ENCODE results near the gene NOC4L.

Gene NOC4L

DNA sequence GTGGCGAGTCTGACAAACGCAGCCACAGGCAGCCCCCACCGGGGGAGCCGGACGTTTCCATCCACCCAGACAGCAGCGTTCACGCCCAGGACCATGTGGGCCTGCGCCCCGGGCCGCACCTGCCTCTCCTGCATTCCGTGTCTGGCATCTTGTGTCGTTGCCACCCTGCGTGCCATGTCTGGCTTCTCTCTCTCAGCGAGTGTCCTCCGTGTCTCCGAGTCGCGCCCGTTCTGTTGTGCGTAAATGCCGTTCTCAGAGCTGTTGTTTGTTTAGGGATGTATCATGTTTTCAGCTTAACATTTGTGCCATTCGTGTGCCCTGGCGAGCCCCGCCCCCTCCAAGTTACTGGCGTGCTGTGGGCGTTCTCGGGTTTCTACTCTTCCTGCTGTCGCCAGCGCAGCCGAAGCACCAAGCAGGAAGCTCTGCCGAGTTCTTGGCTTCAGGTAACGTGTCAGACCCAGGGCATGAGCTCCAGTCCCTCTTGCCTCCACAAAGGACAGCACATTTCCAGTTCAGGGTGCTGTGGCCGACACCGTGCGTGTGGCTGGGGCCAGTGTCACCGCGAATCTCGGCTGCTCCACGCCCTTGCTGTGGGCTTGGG, 34.6 kb downstream of the NOC4L start:
- Histone ChIP-seq H3K4me1 (ENCODE audit: insufficient read depth, low read length, severe bottlenecking) (no peaks in the 10 kb centered on the region), H3K9ac (ENCODE audit: low read length) (no peak overlapping the region), H2AFZ (ENCODE audit: low read length) (no peak overlapping the region), H3K4me3 (ENCODE audit: low read depth, low read length, poor library complexity, severe bottlenecking) (no peak overlapping the region), H3K27ac (ENCODE audit: low read depth, low read length, poor library complexity, severe bottlenecking) (no peak overlapping the region), H3K9me2 (ENCODE audit: low read depth, low read length) (no peaks in the 10 kb centered on the region), H3K9me3 (ENCODE audit: low read length) (no peaks in the 10 kb centered on the region), H4K20me1 (ENCODE audit: insufficient read depth, low read length) (no peaks in the 10 kb centered on the region), H3K4me2 (ENCODE audit: low read length) (no peak overlapping the region), H3F3A (ENCODE audit: insufficient read depth, low read length) (no peaks in the 10 kb centered on the region), H3K79me2 (ENCODE audit: insufficient read depth, low read length) (no peaks in the 10 kb centered on the region), H3K27me3 (ENCODE audit: insufficient read depth, low read length) (peaks cover 10% of the 10 kb centered on the region), H3K36me3 (ENCODE audit: insufficient read depth, low read length) (no peaks in the 10 kb centered on the region)
- TF ChIP-seq, protein P1, sequence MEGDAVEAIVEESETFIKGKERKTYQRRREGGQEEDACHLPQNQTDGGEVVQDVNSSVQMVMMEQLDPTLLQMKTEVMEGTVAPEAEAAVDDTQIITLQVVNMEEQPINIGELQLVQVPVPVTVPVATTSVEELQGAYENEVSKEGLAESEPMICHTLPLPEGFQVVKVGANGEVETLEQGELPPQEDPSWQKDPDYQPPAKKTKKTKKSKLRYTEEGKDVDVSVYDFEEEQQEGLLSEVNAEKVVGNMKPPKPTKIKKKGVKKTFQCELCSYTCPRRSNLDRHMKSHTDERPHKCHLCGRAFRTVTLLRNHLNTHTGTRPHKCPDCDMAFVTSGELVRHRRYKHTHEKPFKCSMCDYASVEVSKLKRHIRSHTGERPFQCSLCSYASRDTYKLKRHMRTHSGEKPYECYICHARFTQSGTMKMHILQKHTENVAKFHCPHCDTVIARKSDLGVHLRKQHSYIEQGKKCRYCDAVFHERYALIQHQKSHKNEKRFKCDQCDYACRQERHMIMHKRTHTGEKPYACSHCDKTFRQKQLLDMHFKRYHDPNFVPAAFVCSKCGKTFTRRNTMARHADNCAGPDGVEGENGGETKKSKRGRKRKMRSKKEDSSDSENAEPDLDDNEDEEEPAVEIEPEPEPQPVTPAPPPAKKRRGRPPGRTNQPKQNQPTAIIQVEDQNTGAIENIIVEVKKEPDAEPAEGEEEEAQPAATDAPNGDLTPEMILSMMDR (IDR thresholded peaks at IDR 0.05; ENCODE audit: low read length) = no peak
- no peak for TF ChIP-seq EZH2 (IDR thresholded peaks at IDR 0.05; ENCODE audit: borderline replicate concordance, low read length)

DNA sequence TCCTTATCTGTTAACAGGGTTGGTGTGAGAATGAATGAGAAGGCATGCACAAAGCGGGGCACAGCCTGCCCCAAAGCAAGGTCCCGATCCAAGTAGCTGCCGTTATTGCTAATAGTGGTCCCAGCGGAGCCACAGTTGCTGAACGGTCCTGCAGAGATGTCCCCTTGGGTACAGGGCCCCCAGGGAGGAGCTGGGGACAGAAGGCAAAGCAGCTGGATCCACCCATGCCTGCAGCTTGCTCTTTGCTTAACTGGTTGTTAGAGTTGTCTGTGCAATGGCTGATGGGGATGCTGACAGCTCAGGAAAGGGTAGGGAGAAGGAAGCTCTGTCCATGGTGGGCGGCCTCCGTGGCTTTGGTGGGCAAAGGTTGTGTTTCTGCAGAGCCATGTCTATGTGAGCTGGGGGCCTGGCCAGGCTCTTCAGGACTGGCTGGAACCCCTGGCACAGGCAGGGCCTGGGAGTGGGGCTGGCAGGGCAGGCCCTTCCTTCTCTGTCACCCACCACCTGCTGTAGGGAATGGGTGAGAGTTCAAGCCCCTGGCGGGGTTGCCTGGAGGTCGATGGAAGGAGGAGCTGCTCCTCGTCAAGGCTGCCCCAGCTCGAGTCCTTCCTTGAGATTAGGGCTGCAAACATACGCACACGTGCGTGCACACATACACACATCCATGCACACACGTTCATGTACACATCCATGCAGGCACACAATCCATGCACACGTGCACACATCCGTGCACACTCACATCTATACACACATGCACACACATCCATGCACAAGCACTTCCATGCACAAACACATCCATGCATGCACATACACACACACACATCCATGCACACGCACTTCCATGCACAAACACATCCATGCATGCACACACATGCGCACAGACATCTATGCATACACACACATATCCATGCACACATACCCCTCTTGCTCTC, 35.4 kb downstream of the NOC4L start:
- Histone ChIP-seq H3K79me2 (ENCODE audit: insufficient read depth, low read length) (no peaks in the 10 kb centered on the region), H3K9ac (ENCODE audit: low read length) (no peak overlapping the region), H3K9me3 (ENCODE audit: low read length) (no peaks in the 10 kb centered on the region), H3K36me3 (ENCODE audit: insufficient read depth, low read length) (no peaks in the 10 kb centered on the region), H3K27me3 (ENCODE audit: insufficient read depth, low read length) (peaks cover 8% of the 10 kb centered on the region), H3F3A (ENCODE audit: insufficient read depth, low read length) (no peaks in the 10 kb centered on the region), H3K4me1 (ENCODE audit: insufficient read depth, low read length, severe bottlenecking) (no peaks in the 10 kb centered on the region), H3K4me3 (ENCODE audit: low read depth, low read length, poor library complexity, severe bottlenecking) (no peak overlapping the region), H3K9me2 (ENCODE audit: low read depth, low read length) (no peaks in the 10 kb centered on the region), H2AFZ (ENCODE audit: low read length) (no peak overlapping the region), H3K4me2 (ENCODE audit: low read length) (no peak overlapping the region), H4K20me1 (ENCODE audit: insufficient read depth, low read length) (no peaks in the 10 kb centered on the region), H3K27ac (ENCODE audit: low read depth, low read length, poor library complexity, severe bottlenecking) (no peak overlapping the region)
- TF ChIP-seq, protein P1 (IDR thresholded peaks at IDR 0.05; ENCODE audit: low read length) = no peak
- TF ChIP-seq EZH2 (IDR thresholded peaks at IDR 0.05; ENCODE audit: borderline replicate concordance, low read length) = no peak

DNA sequence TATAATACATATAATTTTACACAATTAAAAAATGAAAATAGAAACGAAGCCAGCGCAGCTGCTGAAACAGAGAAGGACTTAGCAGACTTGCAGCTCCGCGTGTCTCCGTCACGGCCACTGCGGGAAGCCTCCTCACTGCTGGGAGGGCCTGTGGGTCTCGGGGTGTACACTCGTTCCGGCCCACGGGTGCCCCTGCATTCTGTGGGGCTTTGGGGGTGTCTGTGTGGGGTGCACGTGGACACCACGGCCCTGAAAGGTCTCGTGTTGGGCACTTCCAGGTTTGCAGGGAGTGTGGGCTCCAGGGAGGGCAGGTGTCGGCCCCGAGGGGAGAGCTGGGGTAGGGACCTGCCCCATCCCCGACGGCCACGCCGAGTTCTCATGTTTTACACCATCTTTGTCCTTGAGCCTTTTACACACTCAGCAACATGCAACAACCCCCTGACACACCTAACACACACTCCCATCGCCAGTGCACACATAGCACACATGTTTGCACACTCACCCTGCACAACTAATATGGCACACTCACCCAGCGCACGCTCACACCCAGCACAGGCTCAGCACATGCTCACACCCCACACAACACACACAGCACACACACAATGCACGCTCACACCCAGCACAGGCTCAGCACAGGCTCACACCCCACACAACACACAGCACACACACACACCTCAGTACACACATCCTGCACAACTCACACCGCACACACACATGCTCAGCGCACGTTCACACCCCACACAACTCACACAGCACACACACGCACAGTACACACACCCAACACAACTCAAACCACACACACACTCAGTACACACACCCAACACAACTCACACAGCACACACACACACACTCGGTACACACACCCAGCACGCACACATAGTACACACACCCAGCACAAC, 36.6 kb downstream of the NOC4L start:
- TF ChIP-seq, protein P1 (IDR thresholded peaks at IDR 0.05; ENCODE audit: low read length) = no peak
- no peak for TF ChIP-seq EZH2 (IDR thresholded peaks at IDR 0.05; ENCODE audit: borderline replicate concordance, low read length)
- no peak overlapping the region for H2AFZ ChIP-seq (ENCODE audit: low read length)
- no peaks in the 10 kb centered on the region for H3K79me2 ChIP-seq (ENCODE audit: insufficient read depth, low read length)
- H3F3A ChIP-seq (ENCODE audit: insufficient read depth, low read length) = no peaks in the 10 kb centered on the region
- H3K9ac ChIP-seq (ENCODE audit: low read length) = no peak overlapping the region
- H3K27ac ChIP-seq (ENCODE audit: low read depth, low read length, poor library complexity, severe bottlenecking) = no peak overlapping the region
- H3K4me1 ChIP-seq (ENCODE audit: insufficient read depth, low read length, severe bottlenecking) = no peaks in the 10 kb centered on the region
- peaks cover 8% of the 10 kb centered on the region for H3K27me3 ChIP-seq (ENCODE audit: insufficient read depth, low read length)
- no peaks in the 10 kb centered on the region for H3K9me2 ChIP-seq (ENCODE audit: low read depth, low read length)
- no peak overlapping the region for H3K4me3 ChIP-seq (ENCODE audit: low read depth, low read length, poor library complexity, severe bottlenecking)
- H3K4me2 ChIP-seq (ENCODE audit: low read length) = no peak overlapping the region
- no peaks in the 10 kb centered on the region for H3K9me3 ChIP-seq (ENCODE audit: low read length)
- H3K36me3 ChIP-seq (ENCODE audit: insufficient read depth, low read length) = no peaks in the 10 kb centered on the region
- no peaks in the 10 kb centered on the region for H4K20me1 ChIP-seq (ENCODE audit: insufficient read depth, low read length)
